ENCODE measurements around the gene NTN3. TPM values are rescaled to one million over a fixed set of nuclear protein-coding genes. Genes with fewer than 3 reads are reported as not detected.

The NTN3 gene
- 0.21 TPM in 1 of 2 replicates, not detected in the other for total RNA-seq

DNA sequence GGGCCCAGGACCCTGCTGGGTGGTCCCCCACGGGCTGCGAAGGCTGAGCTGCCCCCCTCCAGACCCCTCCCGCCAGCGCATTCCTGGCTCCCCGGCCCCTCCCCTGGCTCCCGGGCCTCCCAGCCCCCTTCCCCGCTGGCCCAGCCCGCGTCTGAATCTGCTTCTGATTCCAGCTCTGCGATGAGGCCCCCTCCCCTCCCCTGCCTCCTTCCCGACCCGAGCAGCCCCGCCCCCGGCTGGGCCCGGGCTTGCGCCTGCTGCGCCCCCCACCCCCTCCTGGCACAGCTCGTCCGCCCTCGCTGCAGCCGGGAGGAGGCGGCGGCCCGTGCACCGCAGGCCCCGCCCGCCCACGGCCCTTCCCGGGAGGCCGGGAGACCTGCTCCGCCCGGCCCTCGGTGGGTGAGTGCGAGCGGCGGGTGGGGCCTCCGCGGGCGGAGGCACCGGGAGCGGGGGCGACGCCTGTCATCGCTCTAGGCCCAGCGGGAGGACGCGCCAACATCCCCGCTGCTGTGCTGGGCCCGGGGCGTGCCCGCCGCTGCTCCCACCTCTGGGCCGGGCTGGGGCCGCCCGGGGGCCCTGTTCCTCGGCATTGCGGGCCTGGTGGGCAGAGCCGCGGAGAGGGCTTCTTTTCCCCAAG lies at the start of gene NTN3:
Gene NTN3 (plus strand): TSS at position 282 of the 637 bp plus-strand sequence. CDS start 405 bp downstream, outside the sequence.

DNA sequence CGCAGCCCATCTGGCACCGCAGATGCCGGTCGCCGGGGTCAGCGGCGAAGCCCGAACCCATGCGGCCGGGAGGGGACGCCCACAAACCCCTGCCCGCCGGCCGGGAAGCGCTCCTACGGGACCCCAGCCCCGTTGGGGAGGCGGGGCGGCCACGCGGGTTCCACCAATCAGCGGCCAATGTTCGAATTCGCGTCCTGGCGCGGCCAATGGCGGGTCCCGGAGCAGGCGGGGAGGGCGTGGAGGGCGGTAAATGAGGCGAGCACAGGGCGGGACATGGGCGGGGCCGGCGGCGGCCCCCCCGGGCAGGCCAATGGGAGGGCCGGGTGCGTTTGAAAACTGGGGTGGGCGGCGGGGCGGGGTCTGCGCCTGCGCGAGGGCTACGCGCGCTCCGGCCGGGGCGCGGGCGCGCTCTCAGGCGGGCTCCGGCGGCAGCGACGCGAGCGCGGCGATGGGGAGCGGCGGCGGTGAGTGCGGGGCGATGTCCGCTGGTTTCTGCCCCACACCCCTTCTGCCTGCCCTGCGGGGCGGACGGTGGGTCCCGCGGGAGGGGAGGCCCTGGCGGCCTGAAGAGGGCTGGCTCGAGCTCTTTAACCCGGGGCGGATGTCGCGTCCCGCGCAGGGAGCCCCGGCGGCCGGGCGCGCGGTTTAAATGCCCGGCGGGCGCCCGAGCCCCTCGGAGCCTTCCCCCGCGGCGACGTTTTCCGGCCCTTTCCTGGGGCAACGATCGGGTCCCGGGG lies 41.9 kb upstream of the NTN3 start, which contains the start of gene CCNF:
Gene CCNF (plus strand): TSS at position 414 of the 737 bp plus-strand sequence. CDS start 35 bp downstream, at position 449.

DNA sequence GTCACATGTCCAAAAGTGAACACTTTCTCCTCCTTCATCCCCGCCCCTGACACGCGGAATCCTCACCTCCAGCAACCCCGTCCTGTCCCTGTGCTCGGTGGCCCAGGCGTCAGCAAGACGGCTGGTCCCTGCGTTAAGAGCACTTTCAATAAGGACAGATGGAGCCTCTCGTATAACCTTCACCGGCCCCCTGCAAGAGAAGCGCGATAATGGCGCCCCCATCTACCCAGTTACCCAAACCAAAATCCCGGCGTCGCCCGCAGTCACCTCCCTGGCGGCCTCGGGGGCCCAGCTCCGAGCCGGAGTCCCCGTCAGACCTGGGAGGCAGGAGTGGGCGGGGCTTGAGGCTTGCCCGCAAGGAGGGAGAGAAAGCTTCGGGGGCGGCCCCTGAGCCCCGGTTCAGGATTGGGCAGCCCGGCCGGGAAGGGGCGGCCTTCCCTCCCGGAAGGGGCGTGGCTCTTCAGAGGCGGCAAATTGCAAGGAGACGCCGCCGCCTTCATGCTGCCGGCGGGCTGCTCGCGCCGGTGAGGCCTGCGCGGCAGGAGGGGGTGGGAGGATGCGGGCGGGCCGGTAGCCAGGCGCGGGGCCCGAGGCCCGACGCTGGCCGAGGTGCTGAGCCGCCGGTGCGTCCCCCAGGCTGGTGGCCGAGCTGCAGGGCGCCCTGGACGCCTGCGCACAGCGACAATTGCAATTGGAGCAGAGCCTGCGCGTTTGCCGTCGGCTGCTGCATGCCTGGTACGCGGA lies 11.3 kb upstream of the NTN3 start, which contains the start of gene TEDC2:
Gene TEDC2 (plus strand): TSS at position 463 of the 744 bp plus-strand sequence. CDS start 36 bp downstream, at position 499.

DNA sequence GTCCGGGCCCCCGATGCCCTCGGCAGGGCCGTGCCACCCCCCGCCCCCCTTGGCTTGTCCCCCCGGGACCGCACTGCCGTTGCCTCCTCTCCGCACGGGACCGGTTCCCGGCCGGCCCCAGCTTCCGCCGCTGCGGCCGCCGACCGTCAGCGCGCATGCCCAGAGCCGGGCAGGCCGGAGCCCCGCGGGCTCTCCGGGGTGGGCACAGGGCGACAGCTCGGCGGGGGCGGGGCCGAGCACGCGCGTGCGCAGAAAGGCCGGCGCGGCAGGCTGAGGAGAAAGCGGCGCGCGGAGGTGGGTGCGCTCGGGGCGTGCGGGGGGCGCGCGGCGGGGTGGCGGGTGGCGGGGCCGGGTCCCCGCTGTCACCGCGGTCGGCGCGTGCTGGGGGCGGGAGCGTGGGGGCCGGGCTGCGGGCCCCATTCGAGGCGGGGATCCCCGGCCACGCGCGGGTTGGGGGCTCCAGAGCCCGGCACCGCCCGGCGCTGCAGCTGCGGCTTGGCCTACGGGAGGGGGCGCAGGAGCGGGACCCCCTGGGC lies 3.8 kb downstream of the NTN3 start, which contains the start of gene TBC1D24:
Gene TBC1D24 (plus strand): TSS at position 251 of the 536 bp plus-strand sequence. CDS start 21,022 bp downstream, outside the sequence.

DNA sequence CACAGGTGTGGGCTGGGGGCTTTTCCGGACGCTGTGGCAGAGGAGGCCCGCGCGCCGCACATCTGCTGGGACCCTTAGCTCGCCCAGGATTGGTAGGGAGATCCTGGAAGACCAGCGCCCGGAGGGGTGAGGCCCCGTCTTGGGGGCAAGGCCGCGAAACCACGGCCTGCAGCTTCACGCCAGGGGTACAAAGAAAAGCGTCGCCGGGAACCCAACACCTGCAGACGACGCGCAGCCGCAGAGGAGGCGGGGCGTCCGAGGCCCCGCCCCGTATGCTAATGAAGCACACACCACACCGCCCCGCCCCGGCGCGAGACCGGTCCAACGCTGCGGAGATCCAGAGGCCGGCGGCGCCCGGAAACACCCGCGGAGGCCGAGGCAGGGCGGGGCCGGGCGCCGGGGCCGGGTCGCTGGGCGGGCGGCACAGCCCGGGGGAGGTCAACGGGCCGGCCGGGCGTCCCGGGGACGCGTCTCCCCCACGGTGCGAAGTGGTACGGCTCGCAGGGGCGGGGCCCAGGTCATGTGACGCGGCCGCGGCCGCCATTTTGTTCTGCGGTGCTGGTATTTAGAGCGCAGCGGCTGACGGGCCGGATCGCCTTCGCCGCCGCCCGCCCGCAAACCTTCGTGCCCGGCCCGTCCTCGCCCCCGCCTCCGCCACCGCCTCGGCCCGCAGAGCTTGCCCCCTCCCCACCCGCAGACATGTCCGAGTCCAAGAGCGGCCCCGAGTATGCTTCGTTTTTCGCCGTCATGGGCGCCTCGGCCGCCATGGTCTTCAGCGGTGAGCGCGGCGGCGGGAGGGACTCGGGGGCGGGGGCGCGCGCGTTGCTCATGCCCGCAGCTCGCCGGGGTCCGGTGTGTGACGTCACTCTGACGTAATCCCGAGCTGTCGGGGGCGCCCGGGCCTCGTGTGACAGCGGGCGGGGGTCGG lies 42.6 kb downstream of the NTN3 start, which contains the start of gene ATP6V0C:
Gene ATP6V0C (plus strand): TSS at position 548 of the 928 bp plus-strand sequence. CDS start 152 bp downstream, at position 700.

DNA sequence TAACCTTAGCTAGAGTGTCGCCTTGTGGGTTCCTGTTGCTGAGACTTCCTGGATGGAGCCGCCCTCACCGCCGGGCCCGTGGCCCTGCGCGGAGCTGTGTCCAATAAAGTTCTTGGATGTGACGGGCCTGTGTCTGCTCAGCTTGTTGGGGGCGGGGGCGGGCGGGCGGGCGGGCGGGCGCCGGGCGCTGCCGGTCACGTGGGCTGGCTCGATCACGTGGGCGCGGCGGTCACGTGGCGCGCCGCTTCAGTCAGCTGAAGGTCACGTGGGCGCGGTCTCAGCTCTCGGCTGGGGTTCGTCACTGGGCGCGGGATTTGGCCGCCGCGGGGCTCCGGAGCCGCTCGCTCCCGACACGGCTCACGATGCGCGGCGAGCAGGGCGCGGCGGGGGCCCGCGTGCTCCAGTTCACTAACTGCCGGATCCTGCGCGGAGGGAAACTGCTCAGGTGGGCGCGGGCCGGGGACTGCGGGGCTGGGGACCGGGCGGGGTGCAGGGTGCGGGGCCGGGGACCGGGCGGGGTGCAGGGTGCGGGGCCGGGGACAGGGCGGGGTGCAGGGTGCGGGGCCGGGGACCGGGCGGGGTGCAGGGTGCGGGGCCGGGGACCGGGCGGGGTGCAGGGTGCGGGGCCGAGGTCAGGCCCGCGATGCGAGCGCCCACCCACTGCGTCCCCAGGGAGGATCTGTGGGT lies 49.1 kb downstream of the NTN3 start, which contains the start of gene AMDHD2:
Gene AMDHD2 (plus strand): TSS at position 275 of the 687 bp plus-strand sequence. CDS start 88 bp downstream, at position 363.

Other genes starting within 250 kb of the NTN3 start
- 24.9 and 28.6 TPM in 2 replicates for gene E4F1, start 247.7 kb upstream of the NTN3 start, total RNA-seq
- 0.34 and 1.00 TPM in 2 replicates for gene DNASE1L2, start 234.9 kb upstream of the NTN3 start, total RNA-seq
- 36.4 and 170 TPM in 2 replicates for gene ECI1, start 219.7 kb upstream of the NTN3 start, total RNA-seq
- gene RNPS1, start 203.2 kb upstream of the NTN3 start, total RNA-seq, result 80.3 and 114 TPM in 2 replicates
- gene ABCA3, start 130.6 kb upstream of the NTN3 start, total RNA-seq, result 0.64 and 0.68 TPM in 2 replicates
- 3.1 and 5.5 TPM in 2 replicates for gene CCNF, start 41.9 kb upstream of the NTN3 start, total RNA-seq
- gene TEDC2, start 11.2 kb upstream of the NTN3 start, total RNA-seq, result 1.00 and 1.0 TPM in 2 replicates
- gene TBC1D24, start 3.8 kb downstream of the NTN3 start, total RNA-seq, result 5.1 and 13.5 TPM in 2 replicates
- gene ATP6V0C, start 42.7 kb downstream of the NTN3 start, total RNA-seq, result 14.0 and 28.9 TPM in 2 replicates
- 20.8 and 27.9 TPM in 2 replicates for gene AMDHD2, start 49.1 kb downstream of the NTN3 start, total RNA-seq
- 0.07 and 0.34 TPM in 2 replicates for gene CEMP1, start 60.1 kb downstream of the NTN3 start, total RNA-seq
- 16.7 and 36.2 TPM in 2 replicates for gene PDPK1, start 66.7 kb downstream of the NTN3 start, total RNA-seq
- 37.3 and 37.5 TPM in 2 replicates for gene KCTD5, start 211.2 kb downstream of the NTN3 start, total RNA-seq
- gene PRSS27, start 248.9 kb downstream of the NTN3 start, total RNA-seq, result 1.0 and 1.9 TPM in 2 replicates

All from nasal cavity respiratory epithelium epithelial cell of viscerocranial mucosa (primary cell).